Limb (tissue), 2 donors: ENCODE data around the gene SPACA4.

Source experiments
- DNase-seq, 2 donors: peaks; one replicate each; pipeline ENCODE4 v3.0.0-alpha.2; 2016; ENCODE audit errors: extremely low spot score in 2 of 2

The SPACA4 gene

GRCh38 chr19:48633148-48634035 is 26.9 kb downstream of the SPACA4 start:
- no peak for DNase-seq

- DNase-seq, result no peak
Measured at GRCh38 chr19:48634036-48634342, 27.4 kb downstream of the SPACA4 start.

GRCh38 chr19:48634424-48635262 is 28.1 kb downstream of the SPACA4 start:
- peak; percentile 94 to 96 for DNase-seq

GRCh38 chr19:48635263-48635965 is 28.9 kb downstream of the SPACA4 start:
- DNase-seq, result peak in 1 of 2 donors; percentile 81

GRCh38 chr19:48635966-48636858 is 29.7 kb downstream of the SPACA4 start:
- DNase-seq, result peak in 1 of 2 donors; percentile 59

- DNase-seq, result no peak
Measured at GRCh38 chr19:48636859-48637448, 30.4 kb downstream of the SPACA4 start, which contains the start of gene DBP. DBP (minus strand) TSS chr19:48637379; CDS start chr19:48636994, 385 bp downstream.

GRCh38 chr19:48637449-48637947 is 31.0 kb downstream of the SPACA4 start:
- DNase-seq, result peak; percentile 96 to 99

GRCh38 chr19:48637948-48638830 is 31.6 kb downstream of the SPACA4 start:
- peak; percentile 86 to 92 for DNase-seq

GRCh38 chr19:48638831-48639381 is 32.4 kb downstream of the SPACA4 start:
- DNase-seq, result peak in 1 of 2 donors; percentile 70

- DNase-seq, result no peak
Measured at GRCh38 chr19:48639483-48640375, 33.2 kb downstream of the SPACA4 start.

GRCh38 chr19:48641850-48642249 is 35.3 kb downstream of the SPACA4 start:
- no peak for DNase-seq

- no peak for DNase-seq
Measured at GRCh38 chr19:48642862-48643261, 36.3 kb downstream of the SPACA4 start.

- DNase-seq, result no peak
Measured at GRCh38 chr19:48644355-48644754, 37.8 kb downstream of the SPACA4 start.

GRCh38 chr19:48644839-48645619 is 38.5 kb downstream of the SPACA4 start:
- peak; percentile 72 to 83 for DNase-seq

GRCh38 chr19:48645620-48646000 is 39.1 kb downstream of the SPACA4 start:
- DNase-seq, result no peak

- peak in 1 of 2 donors; percentile 97 for DNase-seq
Measured at GRCh38 chr19:48646001-48646721, 39.6 kb downstream of the SPACA4 start, which contains the start of gene CA11. CA11 (minus strand) TSS chr19:48646187; CDS start chr19:48645632, 555 bp downstream.
